Upper lobe of left lung (tissue), 6 donors: ENCODE measurements around the gene ITSN1. TPM values are rescaled to one million over a fixed set of nuclear protein-coding genes. Genes with fewer than 3 reads are reported as not detected.

Experiments
- ATAC-seq, 2 donors: fragments of 200-7000 bp; cut with Tn5 transposase; one replicate each; pipeline ENCODE4 v1.9.1; 2022; ENCODE audit warnings: mild to moderate bottlenecking in 2 of 2, moderate library complexity in 2 of 2; ENCODE audit not compliant: low FRiP score in 2 of 2
- DNase-seq, 2 donors: peaks; one replicate each; pipeline ENCODE4 v3.0.0-alpha.2; 2019 to 2020
- H3K27ac ChIP-seq, 4 donors: fragments of 200-600 bp; sonication (generic); one replicate each; pipeline ENCODE4 v1.5.1; 2016 to 2019
- H3K27me3 ChIP-seq, 4 donors: fragments of 200-600 bp; sonication (generic); one replicate each; pipeline ENCODE4 v1.5.1; 2017 to 2019
- H3K36me3 ChIP-seq, 4 donors: fragments of 200-600 bp; sonication (generic); one replicate each; pipeline ENCODE4 v1.5.1; 2016 to 2019
- H3K4me1 ChIP-seq, 4 donors: fragments of 200-600 bp; sonication (generic); one replicate each; pipeline ENCODE4 v1.5.1; 2018 to 2019
- H3K4me3 ChIP-seq, 4 donors: fragments of 200-600 bp; sonication (generic); one replicate each; pipeline ENCODE4 v1.5.1; 2017 to 2019; ENCODE audit warnings: mild to moderate bottlenecking in 2 of 4, moderate library complexity in 1 of 4
- H3K9me3 ChIP-seq, 4 donors: fragments of 200-600 bp; sonication (generic); one replicate each; pipeline ENCODE4 v1.5.1; 2018 to 2019
- CTCF ChIP-seq, 6 experiments: fragments of 450-650 bp in 4 of 6; fragments of 200-600 bp in 2 of 6; sonication (generic) in 2 of 6; IDR thresholded peaks; one replicate each; pipeline ENCODE4 v1.5.1; 2016 to 2019; ENCODE audit warnings: antibody characterized with exemption in 6 of 6
- EP300 ChIP-seq, 4 donors: sonication (generic); formaldehyde crosslinking; IDR thresholded peaks; one replicate each; pipeline ENCODE4 v1.5.1; 2017; ENCODE audit warnings: antibody characterized with exemption in 4 of 4, control low read depth in 2 of 4
- POLR2A ChIP-seq, 4 donors: fragments of 450-650 bp; IDR thresholded peaks; one replicate each; pipeline ENCODE4 v1.5.1; 2016 to 2017; ENCODE audit warnings: antibody characterized with exemption in 4 of 4, mild to moderate bottlenecking in 2 of 4
- POLR2AphosphoS5 ChIP-seq, 2 donors: sonication (generic); formaldehyde crosslinking; IDR thresholded peaks; one replicate each; pipeline ENCODE4 v1.5.1; 2017; ENCODE audit warnings: antibody characterized with exemption in 2 of 2
- WGBS, 2 donors: methylation state at CpG; one replicate each; pipeline ENCODE4 v1.1.5; 2017 to 2018; 5-methylcytosine and 5-hydroxymethylcytosine counted together
- total RNA-seq, 6 donors: library from RNA; depleted of rRNA in 4 of 6; stranded (reverse); fragments of >200 nt in 4 of 6; gene quantifications; one replicate each; pipeline versions ENCODE4 v1.1.0 to v1.2.1, GENCODE V29; 2016 to 2021
- donor health status: DM: no; HTN: no; CAD: no; lungs with moderate emphysema.
- donor health status: DM: no; HTN: yes; CAD: no; lungs with severe emphysema.

The ITSN1 gene
- total RNA-seq, 6 donors from 2014 or later, result 19.3 to 103 (median 38.7) TPM

- ATAC-seq (no peak), DNase-seq (no peak)
- 65 to 68% methylated on average over 2 of the region's 2 CpGs for WGBS, 2 donors
- H3K27me3 ChIP-seq, result no peaks in the 10 kb centered on the region
- H3K9me3 ChIP-seq, result no peaks in the 10 kb centered on the region
- no peak overlapping the region for H3K4me3 ChIP-seq
- peaks cover 0 to 13% (median 0%) of the 10 kb centered on the region in 4 donors for H3K36me3 ChIP-seq
- peaks cover 0 to 12% (median 0%) of the 10 kb centered on the region in 4 donors for H3K4me1 ChIP-seq
- H3K27ac ChIP-seq, result no peak overlapping the region
- TF ChIP-seq POLR2A (IDR thresholded peaks at IDR 0.05) (no peak), POLR2AphosphoS5 (IDR thresholded peaks at IDR 0.05) (no peak), CTCF (IDR thresholded peaks at IDR 0.05) (no peak)
Measured at GRCh38 chr21:33825915-33826314, 183.6 kb downstream of the ITSN1 start.

GRCh38 chr21:33828083-33828482 is 185.8 kb downstream of the ITSN1 start:
- TF ChIP-seq POLR2AphosphoS5 (IDR thresholded peaks at IDR 0.05), result no peak
- TF ChIP-seq POLR2A (IDR thresholded peaks at IDR 0.05), result no peak
- TF ChIP-seq CTCF (IDR thresholded peaks at IDR 0.05), result no peak
- TF ChIP-seq EP300 (IDR thresholded peaks at IDR 0.05), result no peak
- H3K27me3 ChIP-seq, result no peaks in the 10 kb centered on the region
- peak in 1 of 2 donors; percentile 46 for ATAC-seq
- peaks cover 0 to 15% (median 7%) of the 10 kb centered on the region in 4 donors for H3K4me1 ChIP-seq
- no peak overlapping the region for H3K27ac ChIP-seq
- no peak for DNase-seq
- H3K9me3 ChIP-seq, result no peaks in the 10 kb centered on the region
- H3K36me3 ChIP-seq, result peaks cover 0 to 10% (median 0%) of the 10 kb centered on the region in 4 donors
- 67 to 85% methylated on average over 1 to 4 of the region's 4 CpGs for WGBS, 2 donors
- no peak overlapping the region for H3K4me3 ChIP-seq

- Histone ChIP-seq H3K27ac (no peak overlapping the region), H3K9me3 (no peaks in the 10 kb centered on the region), H3K27me3 (no peaks in the 10 kb centered on the region), H3K4me1 (peaks cover 0 to 15% (median 7%) of the 10 kb centered on the region in 4 donors), H3K36me3 (peaks cover 0 to 10% (median 0%) of the 10 kb centered on the region in 4 donors), H3K4me3 (no peak overlapping the region)
- DNase-seq (no peak), ATAC-seq (no peak)
- 86 to 90% methylated on average over 4 of the region's 4 CpGs for whole genome bisulfite sequencing, 2 donors
- no peak for TF ChIP-seq EP300 (IDR thresholded peaks at IDR 0.05)
- TF ChIP-seq POLR2AphosphoS5 (IDR thresholded peaks at IDR 0.05), result no peak
- no peak for TF ChIP-seq CTCF (IDR thresholded peaks at IDR 0.05)
- TF ChIP-seq POLR2A (IDR thresholded peaks at IDR 0.05), result no peak
Measured at GRCh38 chr21:33828577-33828976, 186.3 kb downstream of the ITSN1 start.

GRCh38 chr21:33829844-33830243 is 187.5 kb downstream of the ITSN1 start:
- Histone ChIP-seq H3K4me3 (no peak overlapping the region), H3K4me1 (peaks cover 0 to 10% (median 7%) of the 10 kb centered on the region in 4 donors), H3K27me3 (no peaks in the 10 kb centered on the region), H3K9me3 (no peaks in the 10 kb centered on the region), H3K27ac (no peak overlapping the region), H3K36me3 (peaks cover 0 to 8% (median 3%) of the 10 kb centered on the region in 4 donors)
- WGBS, 2 donors, result 92 to 97% methylated on average over 9 of the region's 9 CpGs
- DNase-seq (no peak), ATAC-seq (no peak)
- TF ChIP-seq EP300 (IDR thresholded peaks at IDR 0.05), result no peak
- no peak for TF ChIP-seq POLR2A (IDR thresholded peaks at IDR 0.05)
- TF ChIP-seq POLR2AphosphoS5 (IDR thresholded peaks at IDR 0.05), result no peak
- no peak for TF ChIP-seq CTCF (IDR thresholded peaks at IDR 0.05)

- H3K4me3 ChIP-seq, result no peak overlapping the region
- no peaks in the 10 kb centered on the region for H3K27me3 ChIP-seq
- H3K27ac ChIP-seq, result no peak overlapping the region
- no peaks in the 10 kb centered on the region for H3K9me3 ChIP-seq
- WGBS, 2 donors, result 68 to 72% methylated on average over 17 of the region's 17 CpGs
- peaks cover 0 to 19% (median 8%) of the 10 kb centered on the region in 4 donors for H3K36me3 ChIP-seq
- ATAC-seq (peak in 1 of 2 donors; percentile 41), DNase-seq (peak in 1 of 2 donors; percentile 33)
- H3K4me1 ChIP-seq, result peaks cover 0 to 10% (median 7%) of the 10 kb centered on the region in 4 donors
- no peak for TF ChIP-seq POLR2AphosphoS5 (IDR thresholded peaks at IDR 0.05)
- no peak for TF ChIP-seq CTCF (IDR thresholded peaks at IDR 0.05)
- TF ChIP-seq POLR2A (IDR thresholded peaks at IDR 0.05), result no peak
- no peak for TF ChIP-seq EP300 (IDR thresholded peaks at IDR 0.05)
Measured at GRCh38 chr21:33831962-33832659, 189.8 kb downstream of the ITSN1 start.
